ENCODE data around the gene SLC12A3. TPM values are rescaled to one million over a fixed set of nuclear protein-coding genes. Genes with fewer than 3 reads are reported as not detected.

The SLC12A3 gene
- total RNA-seq, 4 donors from 2014 or later, result not detected

GRCh38 chr16:56847173-56847910 is 17.7 kb upstream of the SLC12A3 start:
- Histone ChIP-seq H3K27me3 (no peaks in the 10 kb centered on the region), H3K4me1 (peaks cover 0 to 29% (median 16%) of the 10 kb centered on the region in 4 donors), H3K36me3 (peaks cover 0 to 33% (median 0%) of the 10 kb centered on the region in 3 donors), H3K4me3 (no peak overlapping the region), H3K27ac (peak overlapping the region in 3 of 4 donors; percentile 24 to 81 (median 51)), H3K9me3 (no peaks in the 10 kb centered on the region)
- no peak for DNase-seq (ENCODE audit: low spot score in 2 of 2)
- WGBS, 2 donors, result 42 to 46% methylated on average over 9 of the region's 9 CpGs
- TF ChIP-seq CTCF (IDR thresholded peaks at IDR 0.05) (no peak), POLR2A (IDR thresholded peaks at IDR 0.05) (no peak), EP300 (IDR thresholded peaks at IDR 0.05) (no peak)

- no peak for DNase-seq (ENCODE audit: low spot score in 2 of 2)
- no peak for TF ChIP-seq CTCF (IDR thresholded peaks at IDR 0.05)
- TF ChIP-seq POLR2A (IDR thresholded peaks at IDR 0.05), result no peak
Observed at GRCh38 chr16:56848029-56848936, 16.7 kb upstream of the SLC12A3 start.

GRCh38 chr16:56848955-56849689 is 15.9 kb upstream of the SLC12A3 start:
- Histone ChIP-seq H3K4me1 (peaks cover 0 to 29% (median 16%) of the 10 kb centered on the region in 4 donors), H3K4me3 (no peak overlapping the region), H3K36me3 (peaks cover 0 to 15% (median 0%) of the 10 kb centered on the region in 3 donors), H3K27me3 (no peaks in the 10 kb centered on the region), H3K9me3 (no peaks in the 10 kb centered on the region), H3K27ac (peak overlapping the region in 2 of 4 donors; percentile 51 to 81)
- TF ChIP-seq POLR2A (IDR thresholded peaks at IDR 0.05) (no peak), EP300 (IDR thresholded peaks at IDR 0.05) (no peak), CTCF (IDR thresholded peaks at IDR 0.05) (no peak)
- DNase-seq (ENCODE audit: low spot score in 2 of 2), result no peak
- WGBS, 2 donors, result 54 to 69% methylated on average over 7 of the region's 7 CpGs

More at GRCh38 chr16:56848029-56848936, 16.7 kb upstream of the SLC12A3 start:
- Histone ChIP-seq H3K4me1 (peaks cover 0 to 29% (median 16%) of the 10 kb centered on the region in 4 donors), H3K27me3 (no peaks in the 10 kb centered on the region), H3K27ac (peak overlapping the region in 3 of 4 donors; percentile 24 to 81 (median 51)), H3K4me3 (no peak overlapping the region), H3K36me3 (peaks cover 0 to 23% (median 0%) of the 10 kb centered on the region in 3 donors), H3K9me3 (no peaks in the 10 kb centered on the region)
- 62 to 64% methylated on average over 11 of the region's 11 CpGs for WGBS, 2 donors

GRCh38 chr16:56849690-56850680 is 15.0 kb upstream of the SLC12A3 start:
- Histone ChIP-seq H3K27me3 (no peaks in the 10 kb centered on the region), H3K9me3 (no peaks in the 10 kb centered on the region), H3K36me3 (peaks cover 0 to 6% (median 0%) of the 10 kb centered on the region in 3 donors), H3K4me3 (no peak overlapping the region), H3K27ac (peak overlapping the region in 2 of 4 donors; percentile 51 to 81), H3K4me1 (peaks cover 0 to 29% (median 16%) of the 10 kb centered on the region in 4 donors)
- DNase-seq (ENCODE audit: low spot score in 2 of 2), result no peak
- TF ChIP-seq POLR2A (IDR thresholded peaks at IDR 0.05) (no peak), CTCF (IDR thresholded peaks at IDR 0.05) (no peak), EP300 (IDR thresholded peaks at IDR 0.05) (no peak)
- WGBS, 2 donors, result 73 to 76% methylated on average over 11 of the region's 11 CpGs
